ENCODE results near the gene C10orf53.

C10orf53 gene, protein sequence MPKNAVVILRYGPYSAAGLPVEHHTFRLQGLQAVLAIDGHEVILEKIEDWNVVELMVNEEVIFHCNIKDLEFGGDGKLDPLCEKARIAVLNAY

DNA sequence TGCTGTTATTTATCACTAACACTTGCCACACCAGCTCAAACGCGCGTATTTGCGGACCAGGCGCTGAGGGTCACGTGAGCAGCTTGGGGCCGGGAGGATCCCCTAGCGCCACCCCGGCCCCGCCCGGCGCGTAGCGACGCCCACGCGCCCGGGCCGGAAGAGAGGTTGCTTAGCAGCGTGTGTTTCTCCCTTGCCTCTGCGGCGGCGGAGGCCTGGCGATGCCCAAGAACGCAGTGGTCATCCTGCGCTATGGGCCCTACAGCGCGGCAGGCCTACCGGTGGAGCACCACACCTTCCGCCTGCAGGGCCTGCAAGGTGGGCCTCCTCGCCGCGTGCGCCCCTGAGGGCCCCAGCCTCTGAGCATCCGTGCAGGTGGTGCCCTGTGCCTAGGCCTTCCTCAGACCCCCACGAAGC, at the start of gene C10orf53:
C10orf53 (plus strand) TSS at position 172 of the 414 bp plus-strand sequence; CDS start at position 219, 47 bp downstream.
- peak; percentile 45 for DNase-seq

DNA sequence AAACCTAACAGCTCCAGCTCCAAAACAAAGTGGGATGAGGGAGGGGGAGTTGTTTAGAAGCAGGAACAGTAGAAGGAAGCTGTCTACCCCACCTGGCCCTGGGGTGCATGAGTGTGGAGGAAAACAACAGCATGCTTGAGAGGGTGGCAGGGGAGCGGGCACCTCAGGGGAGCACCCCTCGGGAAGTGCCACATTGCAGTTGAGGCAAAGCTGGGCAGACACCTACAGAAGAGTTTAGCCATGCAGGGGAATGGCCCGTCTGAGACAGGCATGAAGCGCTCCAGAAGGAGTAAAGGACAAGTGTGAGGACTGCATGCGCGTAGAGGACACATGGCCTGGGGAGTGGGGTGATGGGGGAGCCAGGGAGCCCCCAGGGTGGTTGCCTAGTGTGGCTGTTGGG, 47.5 kb upstream of the C10orf53 start:
- no peak for DNase-seq

DNA sequence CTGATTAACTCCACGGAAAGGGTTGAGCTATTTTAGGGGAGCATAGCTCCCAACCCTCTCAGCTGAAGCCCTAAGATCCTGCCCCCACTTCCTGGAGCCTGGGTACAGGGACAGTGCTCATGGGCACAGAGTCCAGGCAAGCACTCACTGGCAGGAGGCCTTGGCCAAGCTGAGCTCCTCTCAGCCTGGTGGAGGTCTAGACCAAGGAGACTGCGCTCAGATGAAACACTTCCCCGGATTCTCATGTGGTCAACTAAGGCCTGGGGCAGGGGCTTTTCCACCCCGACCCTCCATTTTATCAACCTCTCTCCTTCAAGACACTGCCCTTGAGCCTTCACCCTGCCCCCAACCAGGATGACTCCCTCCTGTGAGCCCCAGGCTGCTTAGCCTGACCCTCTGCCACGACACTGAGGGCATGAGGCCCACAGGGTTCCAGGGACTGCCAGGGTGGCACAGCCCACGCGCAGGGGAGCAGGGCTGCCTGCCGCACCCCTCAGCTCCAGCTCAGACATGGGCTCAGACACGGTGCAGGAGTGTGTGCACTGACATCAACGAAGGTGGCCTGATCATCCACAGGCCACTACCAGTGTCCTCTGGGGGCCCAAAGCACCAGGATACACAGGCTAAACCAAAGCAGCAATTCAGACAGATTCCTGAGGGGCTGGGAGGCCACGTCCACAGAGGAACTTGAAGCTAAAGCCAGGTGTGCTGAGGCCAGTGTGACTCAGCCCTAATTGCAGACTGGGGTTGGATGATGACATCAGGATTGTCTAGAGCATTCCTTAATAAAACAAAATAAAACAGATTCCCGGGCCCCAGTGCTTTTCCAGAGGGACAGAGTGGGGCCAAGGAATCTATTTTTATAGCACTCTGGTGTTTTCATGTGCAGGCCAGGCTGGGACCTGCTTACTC, 46.8 kb upstream of the C10orf53 start:
- no peak for DNase-seq

DNA sequence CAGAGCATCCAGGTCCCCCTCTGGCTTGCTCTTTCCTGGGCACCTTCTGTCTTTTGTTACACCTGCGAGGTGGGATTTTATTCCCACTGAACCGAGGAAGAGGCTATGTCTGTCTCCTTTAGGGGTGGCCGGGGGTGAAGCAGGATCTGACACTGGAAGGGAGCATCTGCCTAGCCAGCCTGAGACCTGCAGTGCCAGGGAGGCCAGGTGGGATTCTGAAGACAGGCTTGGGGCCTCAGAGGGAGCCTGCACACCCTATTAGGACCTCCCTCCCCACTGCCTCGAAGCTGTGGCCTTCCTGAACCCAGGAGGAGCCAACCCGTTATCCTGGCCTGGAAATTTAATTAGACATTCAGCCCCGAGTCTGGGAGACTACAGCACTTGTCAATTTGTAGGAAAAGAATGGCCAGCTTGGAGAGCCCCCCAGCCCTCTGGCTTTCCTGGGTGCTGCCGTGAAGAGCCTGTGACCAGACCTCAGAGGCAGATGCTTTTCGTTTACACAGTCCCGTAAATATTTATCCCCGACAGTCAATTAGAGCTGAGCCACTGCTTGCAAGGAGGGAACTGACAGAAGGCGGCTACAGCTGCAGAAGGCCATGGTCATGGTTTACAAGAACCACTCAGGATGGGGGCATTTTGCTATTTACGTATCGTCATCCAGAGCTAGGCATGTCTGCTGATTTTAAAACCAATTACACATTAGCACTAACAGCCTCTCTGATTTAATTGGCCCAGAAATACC, 46.0 kb upstream of the C10orf53 start:
- no peak for DNase-seq

DNA sequence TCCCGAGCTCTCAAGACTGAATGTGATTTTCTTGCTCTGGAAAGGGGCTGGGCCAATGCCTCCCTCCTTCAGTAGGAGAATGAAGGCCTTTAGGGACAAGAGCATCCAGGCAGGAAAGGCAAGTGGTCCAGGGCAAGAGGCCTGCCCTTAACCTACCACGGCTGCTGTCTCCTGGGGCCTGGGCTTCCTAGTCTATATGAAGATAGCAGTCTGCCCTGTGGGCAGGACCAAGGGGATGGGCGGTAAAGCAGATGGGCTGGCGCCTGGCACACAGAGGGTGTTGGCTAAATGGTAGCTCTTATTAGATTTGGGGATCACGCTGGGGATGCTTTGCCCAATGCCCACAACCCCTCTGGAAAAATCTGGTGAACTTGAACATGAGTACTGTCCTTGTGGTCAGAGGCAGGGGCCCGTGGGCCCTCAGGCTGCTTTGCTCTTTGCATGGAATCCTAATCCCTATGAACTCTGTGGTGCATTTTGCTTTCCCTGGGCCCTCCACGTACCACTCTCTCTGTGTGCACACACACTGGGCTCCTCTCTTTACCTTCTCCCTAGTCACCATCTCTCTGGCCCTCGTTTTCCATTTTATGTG, 45.3 kb upstream of the C10orf53 start:
- no peak for DNase-seq

DNA sequence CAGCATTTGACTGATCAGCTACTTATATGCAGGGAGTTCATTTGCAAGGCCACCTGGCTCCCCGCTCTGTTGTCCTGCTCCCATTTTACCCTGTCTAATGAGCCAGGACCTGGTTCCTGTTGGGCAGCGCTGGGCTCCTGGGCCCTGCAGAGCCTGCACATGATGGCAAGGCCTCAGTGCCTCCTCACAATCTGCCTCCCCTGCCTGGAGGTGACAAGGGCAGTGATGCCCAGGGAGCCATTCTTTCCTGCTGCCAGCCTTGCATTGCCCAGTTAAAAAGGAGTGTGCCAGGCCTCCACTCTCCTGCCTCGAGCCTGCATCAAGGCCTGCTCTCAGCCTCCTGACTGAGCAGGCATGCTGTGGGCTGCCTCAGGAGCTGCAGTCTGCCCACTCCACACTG, 37.1 kb upstream of the C10orf53 start:
- no peak for DNase-seq

DNA sequence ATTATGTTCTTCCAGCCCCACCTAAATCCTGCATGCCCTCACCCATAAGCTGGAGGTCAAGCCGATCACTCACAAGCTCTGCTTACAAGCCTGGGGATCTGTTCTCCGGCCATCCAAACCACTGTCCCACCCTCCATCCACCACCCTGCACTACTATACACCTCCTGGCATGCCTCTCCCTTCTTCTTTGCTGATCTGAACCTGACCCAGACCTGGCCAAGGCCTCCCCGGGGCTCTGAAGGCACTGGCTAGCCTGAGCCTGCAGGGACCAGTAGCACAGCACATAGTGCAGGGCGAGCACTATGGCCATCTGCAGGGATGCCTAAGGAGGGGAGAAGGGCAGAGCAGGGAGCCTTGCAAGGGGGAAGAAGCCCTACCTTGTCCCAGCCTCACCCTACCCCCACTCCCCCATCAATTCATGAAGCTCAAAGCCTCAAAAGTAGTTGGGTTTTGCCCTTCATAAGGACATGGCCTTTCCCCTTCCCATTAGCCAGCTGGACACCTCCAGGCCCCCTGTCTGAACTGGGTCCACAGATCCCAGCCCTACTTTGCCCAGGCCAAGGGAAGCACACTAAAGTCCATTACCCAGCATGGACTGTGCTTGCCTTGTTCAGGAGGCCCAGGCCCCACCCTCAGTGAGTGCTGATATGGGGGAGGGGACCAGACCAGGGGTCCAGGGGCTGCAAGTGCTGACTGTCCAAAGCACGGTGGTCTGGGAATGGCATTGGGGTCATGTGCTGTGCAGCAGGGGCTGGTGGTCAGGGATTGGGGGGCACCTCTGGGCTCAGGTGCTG, 36.0 kb upstream of the C10orf53 start:
- no peak for DNase-seq

DNA sequence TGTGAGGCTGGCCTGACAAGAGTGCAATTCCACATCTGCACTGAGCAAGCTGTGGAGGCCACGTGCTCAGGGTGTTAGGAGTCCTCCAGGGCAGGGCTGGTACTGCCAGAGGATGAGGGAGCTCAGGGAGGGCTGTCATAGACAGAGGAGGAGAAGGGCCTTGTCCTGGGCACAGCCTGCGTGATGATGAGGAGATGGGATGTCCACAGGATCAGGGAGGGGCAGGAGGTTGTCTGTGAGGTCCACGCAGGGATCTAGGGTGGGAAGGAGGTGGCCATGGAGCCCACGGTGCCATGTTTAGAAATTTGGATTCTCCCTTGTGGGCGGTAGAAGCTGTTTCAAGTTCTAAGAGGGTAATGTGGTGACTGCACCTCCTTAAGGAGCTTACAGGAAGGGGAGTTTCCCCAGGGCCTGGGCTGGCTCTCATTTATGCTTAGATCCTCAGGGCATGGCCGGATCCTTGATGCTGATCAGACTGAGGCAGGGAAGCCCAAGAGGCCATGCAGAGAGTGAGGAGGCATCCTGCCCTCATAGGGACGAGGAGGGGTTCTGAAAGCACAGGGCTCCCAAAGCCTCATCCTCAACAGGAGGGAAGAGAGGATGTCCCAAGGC, 35.3 kb upstream of the C10orf53 start:
- DNase-seq = no peak

DNA sequence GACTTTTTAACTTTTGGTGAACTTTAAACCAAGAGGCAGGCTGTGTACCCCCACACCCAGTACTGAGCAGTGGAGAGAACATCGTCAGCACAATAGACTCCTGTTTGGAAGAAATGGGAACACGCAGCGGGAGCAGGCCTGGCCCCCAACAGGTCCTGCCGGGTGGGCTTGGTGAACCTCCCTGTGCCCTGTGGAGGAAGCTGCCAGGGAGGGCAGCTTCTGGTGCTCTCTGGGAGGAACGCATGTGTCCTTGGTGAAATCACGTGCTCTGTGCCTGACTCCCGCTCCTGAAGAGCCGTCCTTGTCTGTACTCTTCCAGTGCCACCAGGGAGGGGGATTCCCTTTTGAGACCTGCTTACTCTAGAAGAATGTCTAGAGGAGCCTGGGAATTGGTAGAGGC, 34.0 kb upstream of the C10orf53 start:
- DNase-seq = no peak

DNA sequence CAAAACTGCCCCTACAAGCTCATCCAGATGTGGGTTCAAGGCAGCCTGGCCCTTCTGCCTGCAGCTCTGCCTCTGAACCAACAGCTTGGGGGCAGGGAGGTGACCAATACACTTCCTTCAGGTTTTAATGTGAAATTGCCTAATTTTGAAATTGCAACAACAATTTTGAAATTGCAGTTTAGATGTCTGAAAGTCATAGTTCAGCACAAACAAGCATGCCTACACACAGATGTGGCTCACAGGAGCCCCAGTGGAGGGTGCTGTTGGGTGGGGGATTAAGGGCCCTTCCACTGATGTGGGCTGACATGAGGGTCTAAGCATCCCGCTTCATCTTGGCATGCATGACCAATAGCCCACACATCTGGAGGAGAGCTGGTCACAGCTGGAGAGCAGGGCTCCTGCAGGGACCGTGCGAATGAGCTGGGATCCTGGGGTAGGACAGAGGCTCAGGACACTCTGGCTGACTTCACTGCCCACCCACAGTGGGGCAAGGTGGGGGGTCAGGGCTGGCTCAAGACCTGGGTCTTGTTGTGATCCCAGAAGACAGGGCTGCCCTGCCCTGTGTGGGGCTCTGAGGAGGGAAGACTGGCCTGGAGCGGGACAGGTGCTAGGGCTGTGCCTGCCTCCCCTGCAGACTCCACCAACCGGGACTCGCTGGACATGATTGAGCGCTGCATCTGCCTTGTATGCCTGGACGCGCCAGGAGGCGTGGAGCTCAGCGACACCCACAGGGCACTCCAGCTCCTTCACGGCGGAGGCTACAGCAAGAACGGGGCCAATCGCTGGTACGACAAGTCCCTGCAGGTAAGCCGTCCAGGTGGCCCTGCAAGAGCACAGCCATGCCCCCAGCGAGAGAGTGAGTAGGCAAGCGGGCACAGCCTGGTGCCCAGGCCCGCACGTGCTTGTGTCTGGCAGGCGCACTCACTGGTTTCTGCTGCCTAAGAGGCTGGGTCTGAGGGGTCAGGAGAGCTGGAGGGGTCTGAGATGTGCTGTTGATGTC, 33.3 kb upstream of the C10orf53 start:
- DNase-seq = no peak

DNA sequence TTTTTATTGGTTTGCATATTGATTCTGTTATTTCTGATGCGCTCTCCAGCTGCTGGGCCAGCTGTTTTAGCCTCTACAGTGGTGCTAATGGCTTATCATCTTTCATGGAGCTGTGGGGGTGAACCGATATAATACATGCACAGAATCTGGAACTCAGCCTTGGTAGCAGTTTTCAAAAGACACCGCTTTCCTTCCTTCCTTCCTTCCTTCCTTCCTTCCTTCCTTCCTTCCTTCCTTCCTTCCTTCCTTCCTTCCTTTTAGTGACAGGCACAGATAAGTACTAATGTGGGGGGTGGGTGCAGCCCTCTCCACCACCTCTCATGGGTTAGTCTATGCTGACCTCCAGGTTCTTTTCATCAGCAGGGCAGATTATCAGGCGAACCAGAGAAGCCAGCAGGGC, 31.9 kb upstream of the C10orf53 start:
- no peak for DNase-seq

DNA sequence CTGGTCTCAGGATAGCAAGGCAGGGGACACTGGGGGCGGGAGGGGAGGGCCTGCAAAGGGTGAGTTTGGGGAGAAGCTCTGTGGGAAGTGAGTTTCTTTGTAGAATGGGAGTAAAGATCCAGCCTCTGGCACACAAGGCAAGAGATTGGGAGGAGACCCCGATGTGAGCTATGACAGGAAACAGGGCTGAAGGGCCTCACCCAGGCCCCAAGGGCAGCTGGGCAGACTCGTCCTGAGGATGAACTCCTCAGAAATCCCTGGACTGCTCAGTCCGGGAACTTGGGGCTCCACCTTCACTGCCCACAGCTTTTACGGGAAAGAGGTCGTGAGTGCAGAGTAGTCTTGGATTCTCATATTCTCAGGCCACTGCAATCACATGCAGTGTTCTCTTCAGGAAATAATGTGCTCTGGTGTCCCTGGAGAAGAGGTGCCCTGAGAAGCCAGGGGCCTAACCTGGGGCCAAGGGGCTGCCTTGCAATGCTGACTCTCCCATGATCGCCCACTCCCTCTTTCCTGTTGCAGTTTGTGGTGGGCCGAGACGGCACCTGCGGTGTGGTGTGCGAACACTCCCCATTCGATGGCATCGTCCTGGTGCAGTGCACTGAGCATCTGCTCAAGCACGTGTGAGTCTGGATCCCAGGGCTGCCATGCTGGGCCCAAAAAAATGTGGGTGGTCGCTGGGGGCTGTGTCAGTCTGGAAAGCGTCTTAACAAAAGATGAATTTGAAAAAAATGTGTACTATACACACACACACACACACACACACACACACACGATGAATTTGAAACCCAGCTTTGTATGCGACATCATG, 31.3 kb upstream of the C10orf53 start:
- no peak for DNase-seq

DNA sequence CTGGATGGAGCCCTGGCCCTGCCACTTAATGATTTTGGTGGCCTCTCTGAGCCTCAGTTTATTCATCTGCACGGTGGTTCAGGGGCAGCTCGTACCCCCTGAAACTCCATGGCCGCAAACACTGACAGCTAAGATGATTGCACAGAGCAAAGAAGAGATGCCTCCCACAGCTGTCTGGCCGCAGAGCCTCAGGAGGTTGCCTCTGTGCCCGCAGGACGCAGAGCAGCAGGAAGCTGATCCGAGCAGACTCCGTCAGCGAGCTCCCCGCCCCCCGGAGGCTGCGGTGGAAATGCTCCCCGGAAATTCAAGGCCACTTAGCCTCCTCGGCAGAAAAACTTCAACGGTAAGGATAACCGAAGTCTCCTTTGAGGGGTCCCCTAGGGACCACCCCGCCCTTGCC, 30.2 kb upstream of the C10orf53 start:
- no peak for DNase-seq

DNA sequence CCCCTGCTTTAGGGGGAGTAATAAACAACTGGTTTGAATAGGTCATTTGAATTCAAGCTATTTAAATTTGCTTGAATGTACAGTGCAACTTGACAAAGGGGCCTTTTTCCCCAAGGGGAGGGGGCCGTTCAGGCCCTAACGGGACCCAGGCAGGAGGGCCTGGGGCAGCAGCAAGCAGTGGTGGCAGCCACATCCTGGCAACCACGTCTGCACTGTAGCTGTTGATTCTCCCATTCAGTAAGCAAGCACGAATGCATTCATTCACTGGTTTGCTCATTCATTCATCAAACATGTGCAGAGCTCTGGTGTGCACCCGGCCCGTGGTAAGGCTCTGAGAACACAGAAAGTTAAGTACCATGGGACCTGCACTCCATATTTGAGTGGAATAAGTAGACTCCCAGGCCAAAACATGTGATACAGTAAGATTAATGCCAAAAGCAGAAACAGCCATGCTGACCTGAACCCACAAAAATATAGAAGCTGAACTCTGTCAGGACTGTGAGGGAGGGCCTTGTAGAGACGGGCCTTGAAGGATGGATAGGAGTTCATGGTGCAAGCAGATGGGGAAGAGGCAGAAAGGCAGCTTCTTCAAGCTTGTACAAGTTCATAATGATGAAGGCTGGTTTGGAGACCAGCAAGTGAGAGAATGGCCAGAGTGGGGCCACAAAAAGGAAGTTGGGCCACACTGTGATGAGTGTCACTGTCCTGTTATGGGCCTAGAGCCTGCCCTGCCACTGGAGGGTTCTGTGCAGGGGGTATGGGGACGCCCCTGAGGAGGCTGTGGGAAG, 29.3 kb upstream of the C10orf53 start:
- DNase-seq = no peak

DNA sequence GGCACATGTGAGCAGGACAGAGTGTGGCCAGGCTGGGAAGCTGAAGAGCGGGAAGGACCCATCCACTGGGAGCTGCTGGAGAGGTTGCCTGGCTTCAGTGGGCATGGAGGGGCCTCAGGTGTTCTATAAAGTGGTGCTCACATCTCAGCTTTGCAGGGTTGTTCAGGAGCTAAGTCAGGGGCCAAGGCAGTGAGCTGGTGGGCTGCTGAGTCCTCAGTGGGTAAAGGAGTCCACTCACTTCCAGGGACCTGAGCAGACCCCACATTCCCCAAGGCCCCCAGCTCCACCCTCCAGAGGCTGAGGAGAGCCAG, 28.8 kb upstream of the C10orf53 start:
- no peak for DNase-seq

DNA sequence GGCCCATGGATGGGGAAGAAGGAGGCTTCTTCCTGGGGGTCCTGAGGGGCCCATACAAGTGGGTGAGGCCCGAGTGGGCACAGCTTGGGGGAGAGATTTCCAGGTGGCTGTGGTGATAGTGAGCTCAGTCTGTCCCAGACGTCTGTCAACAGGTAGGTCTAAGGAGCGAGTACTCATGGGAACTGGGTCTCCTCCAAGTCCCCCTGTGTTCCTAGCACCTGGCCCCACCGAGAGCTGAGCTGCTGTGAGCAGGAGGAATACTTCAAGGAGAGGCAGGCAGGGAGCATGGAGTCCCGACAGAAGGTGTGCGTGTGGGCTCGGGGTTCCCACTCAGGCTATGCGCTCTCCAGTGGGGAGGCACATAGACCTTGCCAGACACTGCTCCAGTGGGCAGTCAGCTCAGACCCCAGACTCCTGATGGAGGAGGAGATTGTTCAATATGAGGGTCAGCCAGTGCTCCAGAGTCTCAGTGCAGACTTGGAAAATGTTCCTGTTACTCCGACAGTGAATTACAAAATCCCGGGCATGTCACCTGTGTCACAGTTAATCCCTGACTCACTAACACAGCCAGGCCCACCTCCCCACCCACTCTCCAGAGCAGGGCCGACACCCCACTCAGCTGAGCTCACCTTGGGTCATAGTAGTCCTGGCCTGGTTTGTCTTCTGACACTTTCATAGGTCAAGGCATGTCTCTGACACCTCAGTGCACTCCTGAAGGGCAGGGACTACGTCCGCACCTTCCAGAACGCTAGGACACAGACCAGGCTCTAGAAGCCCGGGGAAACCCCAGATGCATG, 28.2 kb upstream of the C10orf53 start:
- no peak for DNase-seq

DNA sequence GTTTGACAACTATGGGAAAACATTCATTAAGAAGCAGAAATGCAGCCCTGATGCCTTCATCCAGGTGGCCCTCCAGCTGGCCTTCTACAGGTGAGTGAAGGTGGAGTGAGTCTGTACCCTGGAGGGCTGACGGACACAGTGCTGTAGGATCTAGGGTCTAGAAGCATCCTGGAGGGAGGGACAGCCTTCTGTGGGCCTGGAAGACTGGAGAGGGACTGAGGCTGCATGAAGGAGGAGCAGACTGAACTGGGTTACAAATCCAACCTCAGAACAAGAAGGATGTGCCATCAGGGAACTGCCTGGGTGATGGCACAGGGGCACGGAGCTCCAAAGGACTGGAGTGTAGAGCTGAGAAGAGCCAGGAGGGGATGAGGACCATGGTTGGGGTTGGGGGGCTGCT, 27.5 kb upstream of the C10orf53 start:
- DNase-seq = no peak

All from left hindlimb (tissue), 1 donor.